HepG2 (cell line): ENCODE data around the gene TMEM170B. TPM values are rescaled to one million over a fixed set of nuclear protein-coding genes. Genes with fewer than 3 reads are reported as not detected.

Experiments
- CHCHD3 ChIP-seq: sonication (generic); formaldehyde crosslinking; IDR thresholded peaks from 2 replicates; pipeline ENCODE4 v1.8.0; 2022; ENCODE audit warnings: mild to moderate bottlenecking, missing genetic modification reagents, moderate library complexity
- GZF1 ChIP-seq: sonication (generic); formaldehyde crosslinking; IDR thresholded peaks from 2 replicates; pipeline ENCODE4 v1.5.1; 2020; ENCODE audit warnings: mild to moderate bottlenecking, missing genetic modification reagents
- MBD4 ChIP-seq: IDR thresholded peaks from 2 replicates; pipeline ENCODE4 v1.6.1; 2012; ENCODE audit warnings: low read length, inconsistent platforms, borderline replicate concordance
- MXD4 ChIP-seq: IDR thresholded peaks from 2 replicates; pipeline ENCODE4 v1.6.1; 2016; ENCODE audit warnings: mild to moderate bottlenecking, missing biosample characterization, missing genetic modification reagents
- NBN ChIP-seq: fragments of 450-650 bp; conservative IDR thresholded peaks from 2 replicates; pipeline ENCODE4 v1.6.1; 2017
- PHF21A ChIP-seq: sonication (generic); formaldehyde crosslinking; IDR thresholded peaks from 2 replicates; pipeline ENCODE4 v1.5.0; 2020; ENCODE audit warnings: mild to moderate bottlenecking, missing genetic modification reagents
- POLR2AphosphoS2 ChIP-seq: IDR thresholded peaks from 2 replicates; pipeline ENCODE4 v1.6.1; 2011; ENCODE audit warnings: low read depth, low read length, improper control_type of control experiment
- SALL1 ChIP-seq: sonication (generic); formaldehyde crosslinking; IDR thresholded peaks from 2 replicates; pipeline ENCODE4 v1.8.0; 2022; ENCODE audit warnings: mild to moderate bottlenecking, missing genetic modification reagents
- U2AF1 ChIP-seq: fragments of 200-400 bp; formaldehyde crosslinking; optimal IDR thresholded peaks from 2 replicates; pipeline ENCODE3; 2017; ENCODE audit warnings: mild to moderate bottlenecking, low read depth, low read length
- ZNF235 ChIP-seq: sonication (generic); formaldehyde crosslinking; IDR thresholded peaks from 2 replicates; pipeline ENCODE4 v1.8.1; 2023; ENCODE audit warnings: mild to moderate bottlenecking, missing genetic modification reagents, borderline replicate concordance
- ZNF30 ChIP-seq: sonication (generic); formaldehyde crosslinking; IDR thresholded peaks from 2 replicates; pipeline ENCODE4 v1.5.0; 2020; ENCODE audit warnings: mild to moderate bottlenecking, missing genetic modification reagents
- ZNF318 ChIP-seq: sonication (generic); formaldehyde crosslinking; IDR thresholded peaks from 2 replicates; pipeline ENCODE4 v1.4.0; 2020; ENCODE audit warnings: mild to moderate bottlenecking, missing genetic modification reagents
- ZNF512 ChIP-seq: sonication (generic); formaldehyde crosslinking; IDR thresholded peaks from 2 replicates; pipeline ENCODE4 v1.4.0; 2020; ENCODE audit warnings: mild to moderate bottlenecking, missing genetic modification reagents
- ZZZ3 ChIP-seq: sonication (generic); formaldehyde crosslinking; IDR thresholded peaks from 2 replicates; pipeline ENCODE4 v1.4.0; 2020; ENCODE audit warnings: missing genetic modification reagents, mild to moderate bottlenecking, borderline replicate concordance
- polyA plus RNA-seq, 8 experiments: library from polyadenylated mRNA; depleted of rRNA in 3 of 8; stranded (reverse) in 7 of 8; unstranded in 1 of 8; fragments of >200 nt; fragmentation: Illumina TruSeq in 4 of 8; extraction: Trizol in 4 of 8; gene quantifications; 2 replicates each; pipeline versions ENCODE4 v1.2.1 to v1.2.3, GENCODE V29; 2011 to 2016; ENCODE audit warnings: low read depth in 4 of 8, missing spikeins in 1 of 8, mixed read lengths in 1 of 8; ENCODE audit not compliant: insufficient read depth in 1 of 8
- total RNA-seq, 5 experiments: library from RNA; depleted of rRNA; stranded (reverse); fragments of >200 nt; fragmentation: Illumina TruSeq; extraction: Trizol; gene quantifications; 2 replicates each; pipeline ENCODE4 v1.2.3, GENCODE V29; 2016; ENCODE audit warnings: low read depth in 1 of 5
- TF ChIP-seq, protein P1 (sequence below): IDR thresholded peaks from 2 replicates; pipeline ENCODE4 v1.6.1; 2016; ENCODE audit warnings: low read depth

The TMEM170B gene
- total and polyA plus RNA-seq, 2 of the 13 experiments (the other 11 are each of a cell fraction or from before 2014, with no cell fraction given), result 3.3 to 9.4 TPM

DNA sequence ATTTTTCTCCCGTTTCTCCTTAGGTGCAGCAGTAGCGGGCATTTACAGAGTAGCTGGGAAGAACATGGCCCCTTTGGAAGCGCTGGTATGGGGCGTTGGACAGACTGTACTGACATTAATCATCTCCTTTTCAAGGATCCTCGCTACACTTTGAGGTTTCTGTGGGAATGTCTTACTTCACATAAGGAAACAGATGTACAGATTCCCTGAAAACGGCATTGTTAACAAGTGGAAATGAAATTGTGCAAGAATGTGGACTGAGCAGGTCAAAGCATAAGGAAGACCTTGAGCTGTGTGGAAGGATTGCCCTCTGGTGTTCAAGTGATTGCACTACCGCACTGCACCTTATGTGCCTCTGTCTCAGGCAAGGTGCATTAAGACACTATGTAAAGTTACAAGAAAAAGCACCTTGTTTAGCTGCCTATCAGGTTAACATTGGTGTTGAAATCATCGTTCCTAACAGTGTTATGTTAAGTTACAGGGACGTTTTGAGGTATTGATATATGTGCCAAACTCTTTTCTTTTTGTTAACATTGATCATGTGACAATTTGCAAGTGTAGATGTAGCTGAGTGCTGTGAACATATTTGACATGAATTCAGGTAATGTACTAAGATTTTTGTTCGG is 38.0 kb downstream of the TMEM170B start (continued):
- TF ChIP-seq, protein P1, sequence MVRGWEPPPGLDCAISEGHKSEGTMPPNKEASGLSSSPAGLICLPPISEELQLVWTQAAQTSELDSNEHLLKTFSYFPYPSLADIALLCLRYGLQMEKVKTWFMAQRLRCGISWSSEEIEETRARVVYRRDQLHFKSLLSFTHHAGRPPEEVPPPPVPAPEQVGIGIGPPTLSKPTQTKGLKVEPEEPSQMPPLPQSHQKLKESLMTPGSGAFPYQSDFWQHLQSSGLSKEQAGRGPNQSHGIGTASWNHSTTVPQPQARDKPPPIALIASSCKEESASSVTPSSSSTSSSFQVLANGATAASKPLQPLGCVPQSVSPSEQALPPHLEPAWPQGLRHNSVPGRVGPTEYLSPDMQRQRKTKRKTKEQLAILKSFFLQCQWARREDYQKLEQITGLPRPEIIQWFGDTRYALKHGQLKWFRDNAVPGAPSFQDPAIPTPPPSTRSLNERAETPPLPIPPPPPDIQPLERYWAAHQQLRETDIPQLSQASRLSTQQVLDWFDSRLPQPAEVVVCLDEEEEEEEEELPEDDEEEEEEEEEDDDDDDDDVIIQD (CRISPR knock-in tag), result peak; percentile 71; the same call in 1 of the 2 replicates
- no peak for TF ChIP-seq ZNF30
- no peak for TF ChIP-seq ZZZ3
- TF ChIP-seq CHCHD3 (CRISPR knock-in tag), result no peak
- TF ChIP-seq NBN, result no peak
- no peak for TF ChIP-seq ZNF512 (CRISPR knock-in tag)
- TF ChIP-seq ZNF235 (CRISPR knock-in tag), result no peak
- no peak for TF ChIP-seq U2AF1
- peak; percentile 48; the same call in 1 of the 2 replicates for TF ChIP-seq GZF1 (CRISPR knock-in tag)
- no peak for TF ChIP-seq PHF21A (CRISPR knock-in tag)
- TF ChIP-seq MXD4 (CRISPR knock-in tag), result peak; percentile 26; the same call in 1 of the 2 replicates
- TF ChIP-seq ZNF318 (CRISPR knock-in tag), result no peak
- peak; percentile 51; the same call in 1 of the 2 replicates for TF ChIP-seq SALL1 (CRISPR knock-in tag)
- TF ChIP-seq MBD4, result no peak
- no peak for TF ChIP-seq POLR2AphosphoS2
